ENCODE measurements around the gene GINS2. TPM values are rescaled to one million over a fixed set of nuclear protein-coding genes. Genes with fewer than 3 reads are reported as not detected.

The GINS2 gene
- total RNA-seq, 1 experiment from 2014 or later, result 53.3 TPM

GRCh38 chr16:85644093-85644712 is 44.6 kb downstream of the GINS2 start:
- POLR2A ChIA-PET, result interaction anchor here (0.7 kb wide), 1 partner anchor 242 kb away, joined by 8 read pairs; no protein-coding TSS in a partner anchor
- RAD21 ChIA-PET (ENCODE audit: low non-redundant PET in 1 of 2, low total read pairs in 2 of 2, uncharacterized antibody in 2 of 2, unreplicated experiment in 2 of 2), result no interaction called here
- Histone ChIP-seq H3K4me1 (ENCODE audit: control insufficient read depth in 1 of 2, insufficient read depth in 2 of 2, low read length in 2 of 2) (peaks cover 25 to 53% of the 10 kb centered on the region in 2 experiments), H3K27me3 (ENCODE audit: insufficient read depth, low read length) (no peaks in the 10 kb centered on the region), H3K4me2 (ENCODE audit: low read length) (peak overlapping the region; percentile 89), H3K79me2 (ENCODE audit: insufficient read depth, low read length) (peaks cover 20% of the 10 kb centered on the region; the same call in 1 of the 2 replicates), H3K4me3 (replicated peaks in 1 of 2; ENCODE audit: low read depth in 1 of 2, low read length in 2 of 2) (no peak overlapping the region), H4K20me1 (ENCODE audit: insufficient read depth) (peaks cover 12% of the 10 kb centered on the region; the same call in 1 of the 2 replicates), H3K27ac (ENCODE audit: low read depth, low read length) (no peak overlapping the region; the same call in 1 of the 2 replicates), H3K36me3 (ENCODE audit: control insufficient read depth in 1 of 2, insufficient read depth in 2 of 2, low read length in 2 of 2) (no peaks in the 10 kb centered on the region), H3K9me3 (ENCODE audit: control insufficient read depth in 1 of 2, insufficient read depth in 1 of 2, low read depth in 1 of 2, low read length in 2 of 2) (no peaks in the 10 kb centered on the region), H2AFZ (ENCODE audit: low read depth, low read length, poor library complexity, severe bottlenecking) (no peak overlapping the region), H3K9ac (ENCODE audit: low read length) (no peak overlapping the region), H3K9me2 (ENCODE audit: insufficient read depth) (no peaks in the 10 kb centered on the region)
- intact Hi-C loops (cut with micrococcal nuclease), result no loop called here
- DNase-seq (ENCODE audit: low read depth, low spot score), result no peak
- TF ChIP-seq SRF (IDR thresholded peaks at IDR 0.05; ENCODE audit: low read depth) (no peak), TCF7L2 (IDR thresholded peaks at IDR 0.05; ENCODE audit: borderline replicate concordance, extremely low read depth, insufficient read depth, insufficient read length) (no peak), SP1 (IDR thresholded peaks at IDR 0.05; ENCODE audit: low read depth) (no peak), FOSL1 (IDR thresholded peaks at IDR 0.05; ENCODE audit: low read depth) (no peak), JUND (IDR thresholded peaks at IDR 0.05) (no peak), CBX3 (IDR thresholded peaks at IDR 0.05; ENCODE audit: low read depth) (no peak), SIN3A (IDR thresholded peaks at IDR 0.05; ENCODE audit: low read depth) (no peak), ZFX (IDR thresholded peaks at IDR 0.05) (no peak), POLR2AphosphoS5 (IDR thresholded peaks at IDR 0.05; ENCODE audit: low read depth, low read length) (no peak), EGR1 (IDR thresholded peaks at IDR 0.05; ENCODE audit: low read depth) (no peak), ELF1 (IDR thresholded peaks at IDR 0.05; ENCODE audit: borderline replicate concordance, low read depth) (no peak), CEBPB (IDR thresholded peaks at IDR 0.05; ENCODE audit: low read depth) (no peak), MAX (IDR thresholded peaks at IDR 0.05) (no peak), ATF3 (IDR thresholded peaks at IDR 0.05) (no peak)
- ATAC-seq, result no peak
- CTCF ChIA-PET, result interaction anchor here (2.6 kb wide), 1 partner anchor 28 kb away, joined by 9 read pairs; no protein-coding TSS in a partner anchor
- BruUV-seq (replicated peaks), result no TSS peak
